Smooth muscle cell (in vitro differentiated cells): ENCODE measurements around the gene TRMT2A. TPM values are rescaled to one million over a fixed set of nuclear protein-coding genes. Genes with fewer than 3 reads are reported as not detected.

Source experiments
- DNase-seq: peaks from one replicate; lab custom pipeline; 2025; ENCODE audit not compliant: unreplicated experiment; lab: John Stamatoyannopoulos, UW
- H2AFZ ChIP-seq: fragments of 200-600 bp; sonication (generic); 2 replicates; pipeline ENCODE4 v1.6.0; 2016; ENCODE audit warnings: antibody characterized with exemption, low read depth, mild to moderate bottlenecking
- H3F3A ChIP-seq: fragments of 200-600 bp; sonication (generic); 2 replicates; pipeline ENCODE4 v1.6.0; 2017; ENCODE audit warnings: antibody characterized with exemption, low read depth
- H3K27ac ChIP-seq: fragments of 200-600 bp; sonication (generic); 2 replicates; pipeline ENCODE4 v1.5.1; 2016; ENCODE audit warnings: low read depth, mild to moderate bottlenecking
- H3K27me3 ChIP-seq: fragments of 200-600 bp; sonication (generic); 2 replicates; pipeline ENCODE4 v1.6.1; 2016; ENCODE audit warnings: low read depth, mild to moderate bottlenecking
- H3K36me3 ChIP-seq: fragments of 200-600 bp; sonication (generic); 2 replicates; pipeline ENCODE4 v1.5.1; 2016; ENCODE audit warnings: low read depth
- H3K4me1 ChIP-seq: fragments of 200-600 bp; sonication (generic); 2 replicates; pipeline ENCODE4 v1.5.1; 2016; ENCODE audit warnings: low read depth
- H3K4me2 ChIP-seq: fragments of 200-600 bp; sonication (generic); 2 replicates; pipeline ENCODE4 v1.6.0; 2016; ENCODE audit warnings: mild to moderate bottlenecking
- H3K4me3 ChIP-seq: fragments of 200-600 bp; sonication (generic); 2 replicates; pipeline ENCODE4 v1.5.1; 2016; ENCODE audit warnings: mild to moderate bottlenecking
- H3K79me2 ChIP-seq: fragments of 200-600 bp; sonication (generic); 2 replicates; pipeline ENCODE4 v1.6.0; 2016; ENCODE audit warnings: low read depth, mild to moderate bottlenecking
- H3K9ac ChIP-seq: fragments of 200-600 bp; sonication (generic); 2 replicates; pipeline ENCODE4 v1.6.0; 2016; ENCODE audit warnings: low read depth
- H3K9me3 ChIP-seq: fragments of 200-600 bp; sonication (generic); replicated peaks from 2 replicates; pipeline ENCODE4 v1.5.1; 2016; ENCODE audit warnings: low read depth
- H4K20me1 ChIP-seq: fragments of 200-600 bp; sonication (generic); 2 replicates; pipeline ENCODE4 v1.6.0; 2016; ENCODE audit warnings: low read depth
- CTCF ChIP-seq: fragments of 200-600 bp; sonication (generic); IDR thresholded peaks from 2 replicates; pipeline ENCODE4 v1.5.1; 2017; ENCODE audit warnings: borderline replicate concordance, mild to moderate bottlenecking, antibody characterized with exemption; ENCODE audit not compliant: insufficient read depth, poor library complexity, severe bottlenecking
- WGBS: methylation state at CpG from one replicate; pipeline ENCODE4 v1.1.7; 2016; ENCODE audit warnings: low lambda C conversion rate; 5-methylcytosine and 5-hydroxymethylcytosine counted together
- polyA plus RNA-seq: library from polyadenylated mRNA; unstranded; fragments of >200 nt; fragmentation: Nextera tagmentation; extraction: Ambion mirVana; gene quantifications from 2 replicates; pipeline ENCODE4 v1.2.1, GENCODE V29; 2016
- total RNA-seq: library from RNA; depleted of rRNA; stranded (reverse); fragments of >200 nt; gene quantifications from 2 replicates; pipeline ENCODE4 v1.2.3, GENCODE V29; 2014

Gene TRMT2A
- total and polyA plus RNA-seq, 2 experiments from 2014 or later = 21.1 to 32.1 TPM

GRCh38 chr22:20089977-20090729 is 26.9 kb downstream of the TRMT2A start:
- Histone ChIP-seq H4K20me1 (peaks cover 56% of the 10 kb centered on the region), H2AFZ (no peak overlapping the region), H3F3A (no peaks in the 10 kb centered on the region), H3K36me3 (peaks cover 18% of the 10 kb centered on the region), H3K4me2 (no peak overlapping the region), H3K4me3 (no peak overlapping the region), H3K27me3 (no peaks in the 10 kb centered on the region), H3K9ac (no peak overlapping the region), H3K27ac (no peak overlapping the region), H3K9me3 (no peaks in the 10 kb centered on the region), H3K79me2 (peaks cover 19% of the 10 kb centered on the region), H3K4me1 (no peaks in the 10 kb centered on the region)
- TF ChIP-seq CTCF = no peak
- DNase-seq = no peak
- WGBS = 94% methylated on average over 11 of the region's 11 CpGs

GRCh38 chr22:20089226-20089976 is 27.6 kb downstream of the TRMT2A start:
- Histone ChIP-seq H3K4me1 (no peaks in the 10 kb centered on the region), H4K20me1 (peaks cover 64% of the 10 kb centered on the region), H3K36me3 (peaks cover 11% of the 10 kb centered on the region), H3K4me2 (no peak overlapping the region), H3K9ac (no peak overlapping the region), H3K27me3 (no peaks in the 10 kb centered on the region), H3K4me3 (no peak overlapping the region), H3K27ac (no peak overlapping the region), H3F3A (no peaks in the 10 kb centered on the region), H3K79me2 (peaks cover 27% of the 10 kb centered on the region), H3K9me3 (no peaks in the 10 kb centered on the region), H2AFZ (no peak overlapping the region)
- TF ChIP-seq CTCF = no peak
- whole genome bisulfite sequencing = 91% methylated on average over 17 of the region's 17 CpGs
- DNase-seq = no peak

GRCh38 chr22:20088263-20088648 is 28.8 kb downstream of the TRMT2A start:
- H4K20me1 ChIP-seq = peaks cover 75% of the 10 kb centered on the region
- H3K36me3 ChIP-seq = peaks cover 8% of the 10 kb centered on the region
- no peak overlapping the region for H3K27ac ChIP-seq
- H3K4me2 ChIP-seq = no peak overlapping the region
- peaks cover 38% of the 10 kb centered on the region for H3K79me2 ChIP-seq
- no peak overlapping the region for H3K4me3 ChIP-seq
- H2AFZ ChIP-seq = no peak overlapping the region
- H3K4me1 ChIP-seq = no peaks in the 10 kb centered on the region
- H3K27me3 ChIP-seq = no peaks in the 10 kb centered on the region
- H3K9ac ChIP-seq = no peak overlapping the region
- TF ChIP-seq CTCF = no peak
- no peaks in the 10 kb centered on the region for H3F3A ChIP-seq
- H3K9me3 ChIP-seq = no peaks in the 10 kb centered on the region
- WGBS = 98% methylated on average over 8 of the region's 8 CpGs
- no peak for DNase-seq
